ENCODE measurements around the gene GPX4.

GPX4 gene

DNA sequence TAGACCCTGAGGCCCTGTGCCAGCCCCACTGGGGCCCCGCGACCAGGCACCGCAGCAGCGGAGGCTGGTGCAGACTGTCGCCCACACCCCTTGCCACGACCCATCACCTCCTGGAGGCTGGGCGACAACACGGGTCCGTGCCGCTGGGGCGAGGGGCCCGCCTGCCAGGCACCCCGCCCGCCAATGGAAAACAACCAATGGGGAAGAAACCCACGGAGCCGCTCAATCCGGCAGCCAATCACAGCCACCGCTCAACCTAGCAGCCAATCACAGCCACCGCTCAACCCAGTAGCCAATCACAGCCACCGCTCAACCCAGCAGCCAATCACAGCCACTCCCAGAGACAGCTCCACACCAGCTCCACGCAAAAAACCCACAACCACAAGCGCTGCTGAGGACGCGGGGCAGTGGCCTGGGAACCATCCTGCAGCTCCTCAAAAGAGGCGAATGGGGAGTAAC lies 29.7 kb downstream of the GPX4 start:
- DNase-seq: peak in 1 of 2 experiments; percentile 22

- no peak for DNase-seq
Observed at GRCh38 chr19:1134431-1134830, 30.6 kb downstream of the GPX4 start.

DNA sequence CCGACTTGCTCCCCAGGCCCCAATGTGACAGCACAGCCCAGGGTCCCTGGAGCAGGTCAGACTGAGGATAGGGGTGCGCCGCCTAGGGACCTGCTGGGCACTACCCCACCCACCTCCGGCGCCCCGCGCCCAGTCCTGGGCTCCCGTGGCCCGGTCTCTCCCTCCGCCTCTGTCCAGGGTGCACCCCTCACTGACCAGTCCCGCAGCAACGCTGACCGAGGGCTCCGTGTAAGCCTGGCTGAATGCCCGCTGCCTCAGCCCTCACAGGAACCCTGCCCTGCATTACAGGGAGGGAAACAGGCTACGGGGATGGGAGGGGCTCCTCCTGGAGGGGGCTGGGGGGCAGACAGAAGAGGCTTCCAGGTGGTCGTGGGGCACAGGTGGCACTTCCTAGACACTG lies 31.7 kb downstream of the GPX4 start:
- no peak for DNase-seq

- no peak for DNase-seq
Observed at GRCh38 chr19:1136201-1136600, 32.4 kb downstream of the GPX4 start.

GRCh38 chr19:1136621-1137317 lies 33.0 kb downstream of the GPX4 start:
- no peak for DNase-seq

DNA sequence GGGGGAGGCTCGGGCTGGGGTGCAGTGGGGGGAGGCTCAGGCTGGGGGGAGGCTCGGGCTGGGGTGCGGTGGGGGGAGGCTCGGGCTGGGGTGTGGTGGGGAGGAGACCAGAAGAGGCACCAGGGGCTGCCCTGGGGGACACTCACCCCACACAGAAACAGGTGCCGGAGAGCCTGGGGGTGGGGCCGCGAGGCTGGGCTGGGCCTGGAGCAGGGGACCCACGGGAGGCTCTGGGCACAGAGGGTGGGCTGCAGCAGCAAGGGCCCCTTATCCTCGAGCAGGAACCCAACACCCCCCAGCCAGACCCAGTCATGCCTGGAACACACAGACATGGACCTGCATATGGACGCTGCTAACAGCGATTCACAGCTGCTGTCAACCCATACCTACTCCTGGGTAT lies 34.3 kb downstream of the GPX4 start:
- no peak for DNase-seq

- no peak for DNase-seq
Observed at GRCh38 chr19:1139126-1139525, 35.3 kb downstream of the GPX4 start.

- no peak for DNase-seq
Observed at GRCh38 chr19:1140272-1141027, 36.7 kb downstream of the GPX4 start.

GRCh38 chr19:1141944-1142343 lies 38.1 kb downstream of the GPX4 start:
- DNase-seq: no peak

- no peak for DNase-seq
Observed at GRCh38 chr19:1143828-1144399, 40.1 kb downstream of the GPX4 start.

DNA sequence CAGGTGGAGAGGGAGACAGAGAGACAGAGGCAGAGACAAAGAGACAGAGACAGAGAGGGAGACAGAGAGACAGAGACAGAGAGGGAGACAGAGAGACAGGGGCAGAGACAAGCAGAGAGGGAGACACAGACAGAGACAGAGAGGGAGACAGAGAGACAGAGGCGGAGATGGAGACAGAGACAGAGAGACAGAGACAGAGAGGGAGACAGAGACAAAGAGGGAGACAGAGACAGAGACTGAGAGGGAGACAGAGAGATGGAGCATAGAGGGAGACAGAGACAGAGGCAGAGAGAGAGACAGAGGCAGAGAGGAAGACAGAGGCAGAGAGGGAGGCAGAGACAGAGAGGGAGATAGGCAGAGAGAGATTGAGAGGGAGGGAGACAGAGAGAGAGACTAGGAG lies 40.9 kb downstream of the GPX4 start:
- no peak for DNase-seq

- no peak for DNase-seq
Observed at GRCh38 chr19:1145635-1146411, 42.0 kb downstream of the GPX4 start.

DNA sequence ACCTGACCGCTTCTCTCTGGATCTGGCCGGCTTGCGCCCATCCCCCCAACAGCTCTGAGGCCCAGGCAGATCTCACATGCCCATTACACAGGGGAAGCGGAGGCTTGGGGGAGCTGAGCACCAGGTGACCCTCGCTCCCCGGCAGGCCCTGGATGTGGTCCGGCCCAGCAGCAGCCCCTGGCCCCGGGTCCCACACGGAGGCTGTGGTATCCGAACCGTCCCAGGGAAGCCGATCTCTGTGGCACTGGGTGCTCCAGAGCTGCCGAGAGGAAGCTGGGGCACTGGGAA lies 42.6 kb downstream of the GPX4 start:
- no peak for DNase-seq

GRCh38 chr19:1146858-1147780 lies 43.3 kb downstream of the GPX4 start:
- DNase-seq: no peak

- no peak for DNase-seq
Observed at GRCh38 chr19:1147934-1148549, 44.2 kb downstream of the GPX4 start.

DNA sequence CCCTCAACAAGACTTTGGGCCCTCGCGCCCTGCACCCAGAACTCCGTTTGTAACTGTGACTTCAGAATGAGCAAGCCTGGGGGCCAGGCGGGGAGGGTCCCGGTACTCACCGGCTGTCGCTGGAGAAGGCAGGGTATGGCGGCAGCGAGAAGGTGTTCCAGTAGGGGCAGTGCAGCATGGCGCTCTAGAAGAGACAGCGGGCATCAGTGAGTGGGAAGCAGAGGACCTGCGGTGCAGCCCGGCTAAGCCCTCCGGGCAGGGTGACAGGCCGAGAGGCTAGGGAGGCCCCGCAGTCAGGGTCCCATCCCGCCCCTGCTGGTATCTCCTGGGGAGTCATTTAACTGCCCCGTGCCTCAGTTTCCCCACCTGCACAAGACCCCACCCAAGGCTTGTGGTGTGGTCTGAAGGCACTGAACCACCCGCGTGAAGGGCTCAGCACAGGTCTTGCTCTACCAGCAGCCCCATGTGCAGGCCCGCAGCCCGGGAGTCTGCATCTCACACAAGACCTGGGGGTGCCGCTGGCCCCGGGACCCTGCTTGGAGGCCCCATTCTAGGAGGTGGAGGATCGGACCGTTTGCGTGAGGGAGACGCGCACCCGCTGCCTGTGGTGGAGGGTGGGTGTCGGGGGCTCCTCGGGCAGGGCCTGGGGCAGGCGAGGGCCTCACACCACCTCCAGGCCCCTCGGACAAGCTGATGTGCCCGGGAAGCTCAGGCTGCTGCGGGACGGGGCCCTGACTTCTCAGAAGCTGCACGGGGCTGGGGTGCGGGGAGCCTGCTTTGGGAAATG lies 45.7 kb downstream of the GPX4 start:
- no peak for DNase-seq

GRCh38 chr19:1150333-1151036 lies 46.7 kb downstream of the GPX4 start:
- DNase-seq: no peak

DNA sequence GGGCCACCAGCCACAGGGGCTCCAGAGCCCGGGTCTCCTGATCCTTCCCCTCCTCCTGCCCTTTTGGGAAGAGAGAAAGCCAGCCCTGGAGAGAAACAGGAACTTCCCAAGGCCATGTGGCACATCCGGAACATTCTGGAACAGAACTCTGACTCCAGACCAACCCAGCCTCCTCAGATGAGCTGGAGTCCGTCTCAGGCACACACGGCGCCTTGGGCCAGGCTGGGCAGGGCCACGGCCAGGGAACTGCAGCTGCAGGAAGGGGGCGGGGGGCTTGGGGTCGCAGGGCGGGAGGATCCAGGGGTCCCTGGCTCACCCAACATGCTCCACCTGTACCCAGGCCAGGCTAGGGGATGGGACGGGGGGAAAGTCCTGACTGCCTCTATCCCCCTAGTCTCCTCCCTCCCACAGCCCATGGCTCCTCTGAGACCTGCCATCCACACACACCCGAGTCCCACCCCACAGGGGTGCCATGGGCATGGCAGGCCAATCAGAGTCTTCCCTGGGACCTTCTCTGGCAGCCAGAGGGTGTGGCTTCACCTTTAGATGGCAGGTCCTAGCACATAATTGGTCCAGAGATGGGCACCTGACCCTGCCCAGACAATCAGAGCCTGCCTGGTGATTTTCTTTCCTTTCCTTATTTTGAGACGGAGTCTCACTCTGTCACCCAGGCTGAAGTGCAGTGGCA lies 47.4 kb downstream of the GPX4 start:
- no peak for DNase-seq

GRCh38 chr19:1151917-1152587 lies 48.3 kb downstream of the GPX4 start:
- DNase-seq: no peak
